Measurements from ENCODE around the gene GFI1. TPM values are rescaled to one million over a fixed set of nuclear protein-coding genes. Genes with fewer than 3 reads are reported as not detected.

Gene GFI1
- total RNA-seq, 1 donor, result 0.09 TPM

DNA sequence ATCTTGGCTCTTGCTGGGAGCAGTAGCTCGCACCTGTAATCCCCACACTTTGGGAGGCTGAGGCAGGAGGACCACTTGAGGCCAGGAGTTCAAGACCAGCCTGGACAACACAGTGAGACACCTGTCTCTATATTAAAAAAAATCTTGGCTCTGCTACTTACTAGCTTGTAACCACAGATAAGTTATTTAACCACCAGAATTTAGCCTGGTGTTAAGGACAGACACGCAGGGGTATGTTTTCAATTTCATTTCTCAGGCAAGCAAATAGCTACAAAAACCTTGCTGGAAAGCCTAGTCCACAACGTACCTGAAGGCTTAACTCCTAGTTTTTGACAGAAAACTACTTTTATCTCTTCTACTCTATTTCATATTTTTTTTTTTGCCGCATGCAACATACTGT is 24.8 kb upstream of the GFI1 start:
- H3K4me3 ChIP-seq (ENCODE audit: low read depth, low read length), result no peak overlapping the region
- TF ChIP-seq, protein P1, sequence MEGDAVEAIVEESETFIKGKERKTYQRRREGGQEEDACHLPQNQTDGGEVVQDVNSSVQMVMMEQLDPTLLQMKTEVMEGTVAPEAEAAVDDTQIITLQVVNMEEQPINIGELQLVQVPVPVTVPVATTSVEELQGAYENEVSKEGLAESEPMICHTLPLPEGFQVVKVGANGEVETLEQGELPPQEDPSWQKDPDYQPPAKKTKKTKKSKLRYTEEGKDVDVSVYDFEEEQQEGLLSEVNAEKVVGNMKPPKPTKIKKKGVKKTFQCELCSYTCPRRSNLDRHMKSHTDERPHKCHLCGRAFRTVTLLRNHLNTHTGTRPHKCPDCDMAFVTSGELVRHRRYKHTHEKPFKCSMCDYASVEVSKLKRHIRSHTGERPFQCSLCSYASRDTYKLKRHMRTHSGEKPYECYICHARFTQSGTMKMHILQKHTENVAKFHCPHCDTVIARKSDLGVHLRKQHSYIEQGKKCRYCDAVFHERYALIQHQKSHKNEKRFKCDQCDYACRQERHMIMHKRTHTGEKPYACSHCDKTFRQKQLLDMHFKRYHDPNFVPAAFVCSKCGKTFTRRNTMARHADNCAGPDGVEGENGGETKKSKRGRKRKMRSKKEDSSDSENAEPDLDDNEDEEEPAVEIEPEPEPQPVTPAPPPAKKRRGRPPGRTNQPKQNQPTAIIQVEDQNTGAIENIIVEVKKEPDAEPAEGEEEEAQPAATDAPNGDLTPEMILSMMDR (IDR thresholded peaks at IDR 0.05; ENCODE audit: insufficient read depth, low read length), result no peak

DNA sequence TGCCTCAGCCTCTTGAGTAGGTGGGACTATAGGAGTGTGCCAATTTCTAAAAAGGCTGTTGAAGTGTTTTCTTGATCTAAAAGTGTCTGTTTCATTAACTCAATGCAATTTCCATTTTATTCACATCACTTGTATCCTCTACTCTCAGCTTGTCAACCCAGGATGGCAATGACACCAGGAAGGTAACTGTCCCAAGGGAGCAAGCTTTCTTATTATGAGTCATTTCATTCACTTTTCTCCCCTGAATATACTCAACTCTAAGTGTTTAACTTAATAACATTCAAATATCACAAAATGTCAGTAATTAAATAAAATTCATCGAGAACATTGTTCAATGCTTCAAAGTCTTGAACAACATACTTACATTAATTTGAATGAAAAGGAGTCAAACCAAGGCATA is 22.9 kb upstream of the GFI1 start:
- no peak overlapping the region for H3K4me3 ChIP-seq (ENCODE audit: low read depth, low read length)
- DNase-seq (ENCODE audit: low read depth), result no peak
- TF ChIP-seq, protein P1 (IDR thresholded peaks at IDR 0.05; ENCODE audit: insufficient read depth, low read length), result no peak

More for the DNA sequence above, 24.8 kb upstream of the GFI1 start:
- no peak for DNase-seq (ENCODE audit: low read depth)

DNA sequence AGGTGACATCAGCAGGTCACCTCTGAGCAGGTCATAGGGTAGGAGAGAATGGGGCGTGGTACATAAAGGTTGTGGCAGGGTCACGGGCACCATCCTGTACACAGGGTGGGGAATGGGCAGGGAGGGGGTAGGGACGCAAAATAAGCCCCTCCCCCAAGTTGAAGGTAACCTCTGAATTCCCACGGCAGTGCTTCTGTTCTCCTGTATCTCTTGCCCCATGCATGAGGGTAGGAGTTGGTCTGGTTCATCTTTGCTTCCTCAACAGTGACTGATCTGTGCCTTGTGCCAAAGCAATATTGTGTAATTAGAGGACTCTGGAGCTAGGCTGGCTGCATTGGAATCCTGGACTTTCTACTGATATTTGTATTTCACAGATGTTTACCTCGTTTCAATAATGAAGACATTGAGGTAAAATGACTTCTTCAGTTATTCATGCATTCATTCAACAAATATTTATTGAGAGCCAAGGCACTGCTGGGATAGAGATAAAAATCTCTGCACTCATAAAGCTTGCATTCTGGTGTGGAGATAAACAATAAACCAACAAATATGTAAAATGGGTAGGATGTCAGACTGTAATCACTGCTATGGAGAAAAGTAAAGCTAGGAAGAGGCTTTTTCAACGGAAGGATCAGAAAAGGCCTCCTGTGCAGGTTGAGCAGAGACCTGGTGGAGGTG is 18.4 kb upstream of the GFI1 start:
- TF ChIP-seq, protein P1 (IDR thresholded peaks at IDR 0.05; ENCODE audit: insufficient read depth, low read length), result no peak
- H3K4me3 ChIP-seq (ENCODE audit: low read depth, low read length), result no peak overlapping the region
- no peak for DNase-seq (ENCODE audit: low read depth)

DNA sequence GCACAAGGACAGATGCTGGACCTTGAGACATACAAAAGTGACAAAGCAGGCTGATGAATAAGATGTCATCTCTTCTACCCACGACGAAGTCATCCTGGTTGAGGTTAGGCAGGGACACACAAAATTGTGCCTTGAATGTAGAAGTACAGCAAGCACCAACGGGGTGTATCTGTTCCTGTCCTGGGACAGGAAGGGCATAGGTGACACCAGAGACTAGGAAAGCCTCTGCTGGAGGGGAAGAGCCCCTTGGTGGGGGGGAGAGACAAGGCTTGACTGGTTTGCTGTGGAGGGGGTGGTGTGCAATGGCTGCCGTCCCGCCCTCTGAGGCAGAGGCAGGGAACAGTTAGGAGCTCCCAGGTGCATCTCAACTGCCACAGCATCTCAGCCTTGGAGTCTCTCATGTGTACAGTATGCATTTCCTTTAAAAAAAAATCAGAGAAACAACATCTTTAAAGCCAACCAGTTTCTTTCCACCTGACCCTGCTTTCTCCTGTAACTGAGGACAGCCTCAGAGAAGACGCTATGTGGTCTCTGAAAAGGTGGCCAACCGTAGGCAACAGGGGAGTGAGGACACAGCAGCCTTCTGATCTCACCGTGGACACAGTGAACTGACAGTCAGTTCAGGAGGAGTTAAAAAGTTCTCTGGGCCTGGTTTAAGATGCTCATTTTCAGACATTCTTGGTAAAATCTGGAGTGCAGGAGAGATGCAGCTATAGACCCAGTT is 17.7 kb upstream of the GFI1 start:
- DNase-seq (ENCODE audit: low read depth), result no peak
- H3K4me3 ChIP-seq (ENCODE audit: low read depth, low read length), result no peak overlapping the region
- TF ChIP-seq, protein P1 (IDR thresholded peaks at IDR 0.05; ENCODE audit: insufficient read depth, low read length), result no peak

GRCh38 chr1:92503926-92504285 is 17.2 kb upstream of the GFI1 start:
- H3K4me3 ChIP-seq (ENCODE audit: low read depth, low read length), result no peak overlapping the region
- DNase-seq (ENCODE audit: low read depth), result peak; percentile 24
- TF ChIP-seq, protein P1 (IDR thresholded peaks at IDR 0.05; ENCODE audit: insufficient read depth, low read length), result no peak

DNA sequence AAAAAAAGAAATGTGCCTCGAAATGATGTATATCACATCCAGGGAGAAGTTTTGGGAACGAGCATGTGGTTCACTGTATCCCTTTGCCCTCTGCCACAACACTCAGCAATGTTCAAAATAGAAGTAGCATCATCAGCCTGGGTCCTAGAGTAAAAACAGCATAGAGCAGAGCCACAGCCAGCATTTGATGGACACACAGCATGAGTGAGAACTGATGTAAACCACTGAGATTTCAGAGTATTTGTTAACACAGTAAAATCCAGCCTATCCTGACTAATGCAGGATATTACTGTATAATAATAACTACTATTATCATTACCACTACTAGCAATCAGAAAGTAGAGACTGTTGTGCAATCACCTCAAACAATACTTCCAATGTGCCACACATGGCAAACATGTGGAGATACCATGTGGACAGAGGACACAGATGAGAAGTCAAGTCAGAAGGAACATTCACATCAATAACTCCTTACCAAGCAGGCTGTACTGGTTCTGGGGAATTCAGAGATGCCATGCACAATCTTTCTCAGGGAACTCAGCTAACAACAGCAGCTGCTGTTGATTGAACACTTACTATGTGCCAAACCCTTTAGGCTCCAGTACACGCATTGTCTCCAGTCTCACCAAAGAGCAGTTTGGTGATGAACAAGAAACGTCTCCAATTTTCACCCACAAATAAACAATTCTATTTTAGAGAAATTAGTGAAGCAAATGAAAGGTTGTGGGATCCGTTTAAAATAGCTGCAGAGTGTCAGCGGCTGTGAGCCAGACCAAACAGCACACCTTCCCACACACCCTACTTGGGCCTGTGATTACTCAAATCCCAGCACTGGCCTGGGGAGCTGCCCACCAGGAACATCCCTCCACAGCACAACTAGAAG is 16.6 kb upstream of the GFI1 start:
- peak; percentile 16 for DNase-seq (ENCODE audit: low read depth)
- TF ChIP-seq, protein P1 (IDR thresholded peaks at IDR 0.05; ENCODE audit: insufficient read depth, low read length), result no peak
- no peak overlapping the region for H3K4me3 ChIP-seq (ENCODE audit: low read depth, low read length)

Data from fibroblast of the aortic adventitia (primary cell).